Neural cell (in vitro differentiated cells): ENCODE measurements around the gene METTL16. TPM values are rescaled to one million over a fixed set of nuclear protein-coding genes. Genes with fewer than 3 reads are reported as not detected.

Experiments
- H2AFZ ChIP-seq: fragments of 200-600, 300-800 bp; sonication (generic), shearing (Covaris generic); 2 replicates; pipeline ENCODE4 v1.6.0; 2014; ENCODE audit warnings: low read depth, mild to moderate bottlenecking, antibody characterized with exemption, low read length, moderate library complexity
- H3F3A ChIP-seq: fragments of 200-600 bp; shearing (Covaris generic); 2 replicates; pipeline ENCODE4 v1.6.1; 2016; ENCODE audit warnings: mild to moderate bottlenecking, moderate library complexity, mixed read lengths, antibody characterized with exemption, low read length; ENCODE audit not compliant: insufficient read depth, poor library complexity, severe bottlenecking
- H3K27ac ChIP-seq: fragments of 200-600, 300-800 bp; sonication (generic), shearing (Covaris generic); 2 replicates; pipeline ENCODE4 v1.5.1; 2014; ENCODE audit warnings: mild to moderate bottlenecking, low read length, moderate library complexity
- H3K27me3 ChIP-seq: fragments of 300-800, 200-600 bp; sonication (generic), shearing (Covaris generic); 2 replicates; pipeline ENCODE4 v1.6.0; 2014; ENCODE audit warnings: mild to moderate bottlenecking, low read depth, low read length, moderate library complexity; ENCODE audit not compliant: insufficient read depth
- H3K36me3 ChIP-seq: fragments of 300-800, 200-600 bp; sonication (generic), shearing (Covaris generic); 2 replicates; pipeline ENCODE4 v1.5.1; 2014; ENCODE audit warnings: mild to moderate bottlenecking, antibody characterized with exemption, low read length, moderate library complexity; ENCODE audit not compliant: insufficient read depth
- H3K4me2 ChIP-seq: fragments of 300-800, 200-600 bp; sonication (generic), shearing (Covaris generic); 2 replicates; pipeline ENCODE4 v1.6.0; 2014; ENCODE audit warnings: mild to moderate bottlenecking, low read length
- H3K4me3 ChIP-seq: fragments of 300-800, 200-600 bp; sonication (generic), shearing (Covaris generic); 2 replicates; pipeline ENCODE4 v1.5.1; 2014; ENCODE audit warnings: mild to moderate bottlenecking, low read length, moderate library complexity
- H3K79me2 ChIP-seq: fragments of 200-600 bp; shearing (Covaris generic); replicated peaks from 2 replicates; pipeline ENCODE4 v1.6.0; 2014; ENCODE audit warnings: mild to moderate bottlenecking, low read length, moderate library complexity; ENCODE audit not compliant: insufficient read depth
- H3K9ac ChIP-seq: fragments of 300-800, 200-600 bp; sonication (generic), shearing (Covaris generic); 2 replicates; pipeline ENCODE4 v1.6.1; 2016; ENCODE audit warnings: mild to moderate bottlenecking, low read length, mixed read lengths
- H3K9me2 ChIP-seq: fragments of 200-600 bp; shearing (Covaris generic); 2 replicates; pipeline ENCODE4 v1.6.1; 2016; ENCODE audit warnings: mild to moderate bottlenecking, low read length, mixed read lengths; ENCODE audit not compliant: insufficient read depth
- H3K9me3 ChIP-seq: fragments of 200-600, 300-800 bp; sonication (generic), shearing (Covaris generic); 2 replicates; pipeline ENCODE4 v1.6.1; 2016; ENCODE audit warnings: mild to moderate bottlenecking, mixed run types, low read length, moderate library complexity, mixed read lengths
- H4K20me1 ChIP-seq: fragments of 200-600 bp; shearing (Covaris generic); 2 replicates; pipeline ENCODE4 v1.6.1; 2016; ENCODE audit warnings: mild to moderate bottlenecking, mixed run types; ENCODE audit not compliant: insufficient read depth
- EP300 ChIP-seq: fragments of 450-650 bp; conservative IDR thresholded peaks from 2 replicates; pipeline ENCODE4 v1.6.1; 2014; ENCODE audit warnings: antibody characterized with exemption, mild to moderate bottlenecking, moderate library complexity; ENCODE audit not compliant: poor library complexity, severe bottlenecking
- EZH2 ChIP-seq: fragments of 200-600, 300-800 bp; shearing (Covaris generic), sonication (generic); IDR thresholded peaks from 2 replicates; pipeline ENCODE4 v1.6.1; 2014; ENCODE audit warnings: antibody characterized with exemption, low read length, borderline replicate concordance, mild to moderate bottlenecking; ENCODE audit not compliant: insufficient read depth, poor library complexity, severe bottlenecking
- MXI1 ChIP-seq: fragments of 450-650 bp; conservative IDR thresholded peaks from 2 replicates; pipeline ENCODE4 v1.6.1; 2014; ENCODE audit warnings: antibody characterized with exemption, mild to moderate bottlenecking; ENCODE audit not compliant: poor library complexity, severe bottlenecking
- POLR2AphosphoS5 ChIP-seq: IDR thresholded peaks from 2 replicates; pipeline ENCODE4 v1.6.1; 2012
- RAD21 ChIP-seq: fragments of 450-650 bp; conservative IDR thresholded peaks from 2 replicates; pipeline ENCODE4 v1.6.1; 2014; ENCODE audit warnings: antibody characterized with exemption, mild to moderate bottlenecking, moderate library complexity
- REST ChIP-seq: IDR thresholded peaks from 2 replicates; pipeline ENCODE4 v1.6.1; 2012; ENCODE audit warnings: borderline replicate concordance
- SMC3 ChIP-seq: fragments of 450-650 bp; conservative IDR thresholded peaks from 2 replicates; pipeline ENCODE4 v1.6.1; 2014; ENCODE audit warnings: antibody characterized with exemption, mild to moderate bottlenecking, moderate library complexity; ENCODE audit not compliant: poor library complexity
- TAF1 ChIP-seq: IDR thresholded peaks from 2 replicates; pipeline ENCODE4 v1.6.1; 2012; ENCODE audit warnings: low read depth
- polyA plus RNA-seq: library from polyadenylated mRNA; depleted of rRNA; stranded (reverse); fragments of >200 nt; gene quantifications from 2 replicates; pipeline ENCODE4 v1.2.3, GENCODE V29; 2014
- TF ChIP-seq, protein P1 (sequence below): fragments of 450-650 bp; IDR thresholded peaks from 2 replicates; pipeline ENCODE4 v1.5.1; 2014; ENCODE audit warnings: antibody characterized with exemption, mild to moderate bottlenecking, moderate library complexity; ENCODE audit not compliant: poor library complexity, severe bottlenecking

The METTL16 gene
- polyA plus RNA-seq, 1 donor from 2014 or later = 20.3 TPM

- Histone ChIP-seq H3K4me2 (no peak overlapping the region), H3K27ac (no peak overlapping the region), H3K9ac (no peak overlapping the region), H3K9me2 (no peaks in the 10 kb centered on the region), H3K36me3 (no peaks in the 10 kb centered on the region), H2AFZ (no peak overlapping the region), H3K79me2 (peaks cover 13% of the 10 kb centered on the region), H4K20me1 (no peaks in the 10 kb centered on the region), H3F3A (no peaks in the 10 kb centered on the region), H3K9me3 (no peaks in the 10 kb centered on the region), H3K27me3 (no peaks in the 10 kb centered on the region), H3K4me3 (no peak overlapping the region)
- TF ChIP-seq EZH2 (no peak), REST (no peak), SMC3 (no peak), MXI1 (no peak), TAF1 (no peak), EP300 (no peak), POLR2AphosphoS5 (no peak), RAD21 (no peak)
- TF ChIP-seq, protein P1, sequence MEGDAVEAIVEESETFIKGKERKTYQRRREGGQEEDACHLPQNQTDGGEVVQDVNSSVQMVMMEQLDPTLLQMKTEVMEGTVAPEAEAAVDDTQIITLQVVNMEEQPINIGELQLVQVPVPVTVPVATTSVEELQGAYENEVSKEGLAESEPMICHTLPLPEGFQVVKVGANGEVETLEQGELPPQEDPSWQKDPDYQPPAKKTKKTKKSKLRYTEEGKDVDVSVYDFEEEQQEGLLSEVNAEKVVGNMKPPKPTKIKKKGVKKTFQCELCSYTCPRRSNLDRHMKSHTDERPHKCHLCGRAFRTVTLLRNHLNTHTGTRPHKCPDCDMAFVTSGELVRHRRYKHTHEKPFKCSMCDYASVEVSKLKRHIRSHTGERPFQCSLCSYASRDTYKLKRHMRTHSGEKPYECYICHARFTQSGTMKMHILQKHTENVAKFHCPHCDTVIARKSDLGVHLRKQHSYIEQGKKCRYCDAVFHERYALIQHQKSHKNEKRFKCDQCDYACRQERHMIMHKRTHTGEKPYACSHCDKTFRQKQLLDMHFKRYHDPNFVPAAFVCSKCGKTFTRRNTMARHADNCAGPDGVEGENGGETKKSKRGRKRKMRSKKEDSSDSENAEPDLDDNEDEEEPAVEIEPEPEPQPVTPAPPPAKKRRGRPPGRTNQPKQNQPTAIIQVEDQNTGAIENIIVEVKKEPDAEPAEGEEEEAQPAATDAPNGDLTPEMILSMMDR = no peak
These were observed 26.1 kb downstream of the METTL16 start for GRCh38 chr17:2485543-2485942.

DNA sequence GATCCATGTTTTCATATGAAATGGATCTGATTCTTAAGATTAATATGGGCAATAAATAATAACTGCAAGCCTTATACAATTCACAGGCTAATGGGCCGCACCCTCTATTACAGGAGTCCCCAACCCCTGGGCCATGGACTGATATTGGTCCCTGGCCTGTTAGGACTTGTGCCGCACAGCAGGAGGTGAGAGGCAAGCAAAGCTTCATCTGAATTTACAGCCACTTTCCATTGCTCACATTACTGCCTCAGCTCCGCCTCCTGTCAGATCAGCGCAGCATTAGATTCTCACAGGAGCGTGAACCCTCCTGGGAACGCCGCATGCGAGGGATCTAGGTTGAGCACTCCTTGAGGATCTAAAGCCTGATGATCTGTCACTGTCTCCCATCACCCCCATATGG is 26.8 kb downstream of the METTL16 start:
- Histone ChIP-seq H3K79me2 (peaks cover 13% of the 10 kb centered on the region), H2AFZ (no peak overlapping the region)

More for the DNA sequence above, 26.8 kb downstream of the METTL16 start:
- Histone ChIP-seq H3K9me3 (no peaks in the 10 kb centered on the region), H3K9me2 (no peaks in the 10 kb centered on the region), H3K9ac (no peak overlapping the region), H4K20me1 (no peaks in the 10 kb centered on the region), H3K4me3 (no peak overlapping the region), H3K36me3 (no peaks in the 10 kb centered on the region), H3K4me2 (no peak overlapping the region), H3K27me3 (no peaks in the 10 kb centered on the region), H3K27ac (no peak overlapping the region), H3F3A (no peaks in the 10 kb centered on the region)
- no peak for TF ChIP-seq EZH2
- no peak for TF ChIP-seq POLR2AphosphoS5
- no peak for TF ChIP-seq RAD21
- TF ChIP-seq EP300 = no peak
- no peak for TF ChIP-seq REST
- TF ChIP-seq, protein P1 = no peak
- TF ChIP-seq TAF1 = no peak
- no peak for TF ChIP-seq MXI1
- no peak for TF ChIP-seq SMC3
